Liver (tissue), 3 donors: Measurements from ENCODE around the gene FBXW11.

Source experiments
- EGR1 ChIP-seq, 2 donors: IDR thresholded peaks; 2 replicates each; pipeline ENCODE4 v1.6.1; 2016 to 2018; ENCODE audit warnings: antibody characterized with exemption in 2 of 2, low read depth in 2 of 2
- GABPA ChIP-seq, 2 donors: IDR thresholded peaks in 1 of 2; conservative IDR thresholded peaks in 1 of 2; 2 replicates each; pipeline ENCODE4 v1.6.1; 2016; ENCODE audit warnings: antibody characterized with exemption in 2 of 2, mild to moderate bottlenecking in 1 of 2, moderate library complexity in 1 of 2
- HNF4A ChIP-seq, 2 donors: conservative IDR thresholded peaks; 2 replicates each; pipeline ENCODE4 v1.6.1; 2016; ENCODE audit warnings: antibody characterized with exemption in 2 of 2, mild to moderate bottlenecking in 2 of 2
- JUND ChIP-seq, 2 donors: IDR thresholded peaks; 2 replicates each; pipeline ENCODE4 v1.6.1; 2016; ENCODE audit warnings: antibody characterized with exemption in 2 of 2
- NR2F2 ChIP-seq: IDR thresholded peaks from 2 replicates; pipeline ENCODE4 v1.6.1; 2016; ENCODE audit warnings: antibody characterized with exemption
- RAD21 ChIP-seq, 2 donors: IDR thresholded peaks; 2 replicates each; pipeline ENCODE4 v1.6.1; 2016; ENCODE audit warnings: antibody characterized with exemption in 2 of 2, mild to moderate bottlenecking in 2 of 2
- RXRA ChIP-seq, 2 donors: IDR thresholded peaks; 2 replicates each; pipeline ENCODE4 v1.6.1; 2017 to 2018; ENCODE audit warnings: antibody characterized with exemption in 2 of 2, mild to moderate bottlenecking in 1 of 2
- TF ChIP-seq, protein P1 (sequence below): fragments of 150-350 bp; IDR thresholded peaks from 2 replicates; pipeline ENCODE4 v1.5.1; 2017; ENCODE audit warnings: improper control_type of control experiment, low read depth, low read length; ENCODE audit not compliant: missing input control
- TF ChIP-seq, protein P2 (sequence below): IDR thresholded peaks from 2 replicates; pipeline ENCODE4 v1.6.1; 2016; ENCODE audit warnings: antibody characterized with exemption
- TF ChIP-seq, protein P3 (sequence below): IDR thresholded peaks from 2 replicates; pipeline ENCODE4 v1.6.1; 2016; ENCODE audit warnings: antibody characterized with exemption, mild to moderate bottlenecking
- TF ChIP-seq, protein P4 (sequence below): IDR thresholded peaks from 2 replicates; pipeline ENCODE4 v1.6.1; 2016; ENCODE audit warnings: antibody characterized with exemption
- donor health status: healthy.
- donor health status: healthy.

DNA sequence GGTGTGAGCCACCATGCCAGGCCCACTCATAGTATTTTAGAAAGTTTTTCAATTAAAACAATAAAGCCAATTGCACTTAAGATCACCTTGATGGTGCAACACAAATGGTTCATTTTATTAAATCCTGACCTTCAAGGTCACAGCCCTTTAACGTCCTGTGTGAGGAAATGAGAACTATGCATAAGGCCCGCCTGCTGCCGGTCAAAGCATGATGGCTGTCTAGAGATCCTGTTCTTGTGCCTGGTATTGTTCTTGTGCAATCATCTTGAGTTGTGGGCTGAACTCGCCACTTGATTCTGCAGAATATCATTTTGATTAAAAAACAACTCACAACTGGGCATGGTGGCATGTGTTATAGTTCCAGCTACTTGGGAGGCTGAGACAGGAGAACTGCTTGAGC, 43.6 kb upstream of the FBXW11 start:
- TF ChIP-seq, protein P1, sequence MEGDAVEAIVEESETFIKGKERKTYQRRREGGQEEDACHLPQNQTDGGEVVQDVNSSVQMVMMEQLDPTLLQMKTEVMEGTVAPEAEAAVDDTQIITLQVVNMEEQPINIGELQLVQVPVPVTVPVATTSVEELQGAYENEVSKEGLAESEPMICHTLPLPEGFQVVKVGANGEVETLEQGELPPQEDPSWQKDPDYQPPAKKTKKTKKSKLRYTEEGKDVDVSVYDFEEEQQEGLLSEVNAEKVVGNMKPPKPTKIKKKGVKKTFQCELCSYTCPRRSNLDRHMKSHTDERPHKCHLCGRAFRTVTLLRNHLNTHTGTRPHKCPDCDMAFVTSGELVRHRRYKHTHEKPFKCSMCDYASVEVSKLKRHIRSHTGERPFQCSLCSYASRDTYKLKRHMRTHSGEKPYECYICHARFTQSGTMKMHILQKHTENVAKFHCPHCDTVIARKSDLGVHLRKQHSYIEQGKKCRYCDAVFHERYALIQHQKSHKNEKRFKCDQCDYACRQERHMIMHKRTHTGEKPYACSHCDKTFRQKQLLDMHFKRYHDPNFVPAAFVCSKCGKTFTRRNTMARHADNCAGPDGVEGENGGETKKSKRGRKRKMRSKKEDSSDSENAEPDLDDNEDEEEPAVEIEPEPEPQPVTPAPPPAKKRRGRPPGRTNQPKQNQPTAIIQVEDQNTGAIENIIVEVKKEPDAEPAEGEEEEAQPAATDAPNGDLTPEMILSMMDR = no peak
- TF ChIP-seq EGR1 (IDR thresholded peaks at IDR 0.05; ENCODE audit: low read depth in 2 of 2) = no peak
- no peak for TF ChIP-seq HNF4A (conservative IDR thresholded peaks at IDR 0.05)
- TF ChIP-seq, protein P2, sequence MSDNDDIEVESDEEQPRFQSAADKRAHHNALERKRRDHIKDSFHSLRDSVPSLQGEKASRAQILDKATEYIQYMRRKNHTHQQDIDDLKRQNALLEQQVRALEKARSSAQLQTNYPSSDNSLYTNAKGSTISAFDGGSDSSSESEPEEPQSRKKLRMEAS = no peak
- no peak for TF ChIP-seq GABPA (IDR thresholded peaks at IDR 0.05 in 1 of 2, conservative IDR thresholded peaks at IDR 0.05 in 1 of 2)
- TF ChIP-seq, protein P3, sequence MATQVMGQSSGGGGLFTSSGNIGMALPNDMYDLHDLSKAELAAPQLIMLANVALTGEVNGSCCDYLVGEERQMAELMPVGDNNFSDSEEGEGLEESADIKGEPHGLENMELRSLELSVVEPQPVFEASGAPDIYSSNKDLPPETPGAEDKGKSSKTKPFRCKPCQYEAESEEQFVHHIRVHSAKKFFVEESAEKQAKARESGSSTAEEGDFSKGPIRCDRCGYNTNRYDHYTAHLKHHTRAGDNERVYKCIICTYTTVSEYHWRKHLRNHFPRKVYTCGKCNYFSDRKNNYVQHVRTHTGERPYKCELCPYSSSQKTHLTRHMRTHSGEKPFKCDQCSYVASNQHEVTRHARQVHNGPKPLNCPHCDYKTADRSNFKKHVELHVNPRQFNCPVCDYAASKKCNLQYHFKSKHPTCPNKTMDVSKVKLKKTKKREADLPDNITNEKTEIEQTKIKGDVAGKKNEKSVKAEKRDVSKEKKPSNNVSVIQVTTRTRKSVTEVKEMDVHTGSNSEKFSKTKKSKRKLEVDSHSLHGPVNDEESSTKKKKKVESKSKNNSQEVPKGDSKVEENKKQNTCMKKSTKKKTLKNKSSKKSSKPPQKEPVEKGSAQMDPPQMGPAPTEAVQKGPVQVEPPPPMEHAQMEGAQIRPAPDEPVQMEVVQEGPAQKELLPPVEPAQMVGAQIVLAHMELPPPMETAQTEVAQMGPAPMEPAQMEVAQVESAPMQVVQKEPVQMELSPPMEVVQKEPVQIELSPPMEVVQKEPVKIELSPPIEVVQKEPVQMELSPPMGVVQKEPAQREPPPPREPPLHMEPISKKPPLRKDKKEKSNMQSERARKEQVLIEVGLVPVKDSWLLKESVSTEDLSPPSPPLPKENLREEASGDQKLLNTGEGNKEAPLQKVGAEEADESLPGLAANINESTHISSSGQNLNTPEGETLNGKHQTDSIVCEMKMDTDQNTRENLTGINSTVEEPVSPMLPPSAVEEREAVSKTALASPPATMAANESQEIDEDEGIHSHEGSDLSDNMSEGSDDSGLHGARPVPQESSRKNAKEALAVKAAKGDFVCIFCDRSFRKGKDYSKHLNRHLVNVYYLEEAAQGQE = no peak
- TF ChIP-seq RAD21 (IDR thresholded peaks at IDR 0.05) = no peak
- no peak for TF ChIP-seq RXRA (IDR thresholded peaks at IDR 0.05)
- no peak for TF ChIP-seq JUND (IDR thresholded peaks at IDR 0.05)
- TF ChIP-seq, protein P4, sequence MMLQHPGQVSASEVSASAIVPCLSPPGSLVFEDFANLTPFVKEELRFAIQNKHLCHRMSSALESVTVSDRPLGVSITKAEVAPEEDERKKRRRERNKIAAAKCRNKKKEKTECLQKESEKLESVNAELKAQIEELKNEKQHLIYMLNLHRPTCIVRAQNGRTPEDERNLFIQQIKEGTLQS = no peak
- no peak for TF ChIP-seq NR2F2
